HS-5 (cell line): ENCODE data around the gene GFOD1.

Experiments
- DNase-seq: peaks from one replicate; pipeline ENCODE4 v3.0.0-alpha.2; 2012; ENCODE audit warnings: low read depth

Gene GFOD1

GRCh38 chr6:13485923-13486562, 1.4 kb downstream of the GFOD1 start:
- no peak for DNase-seq

GRCh38 chr6:13485303-13485702, 2.1 kb downstream of the GFOD1 start:
- DNase-seq = no peak

- DNase-seq = no peak
Measured at GRCh38 chr6:13484827-13485226, 2.6 kb downstream of the GFOD1 start.

- DNase-seq = no peak
Measured at GRCh38 chr6:13484138-13484708, 3.2 kb downstream of the GFOD1 start.

- DNase-seq = no peak
Measured at GRCh38 chr6:13480631-13481501, 6.5 kb downstream of the GFOD1 start.

GRCh38 chr6:13479971-13480434, 7.4 kb downstream of the GFOD1 start:
- DNase-seq = no peak

GRCh38 chr6:13479206-13479800, 8.1 kb downstream of the GFOD1 start:
- no peak for DNase-seq

- no peak for DNase-seq
Measured at GRCh38 chr6:13478525-13478966, 8.9 kb downstream of the GFOD1 start.

GRCh38 chr6:13474787-13475186, 12.6 kb downstream of the GFOD1 start:
- no peak for DNase-seq

- no peak for DNase-seq
Measured at GRCh38 chr6:13474360-13474759, 13.0 kb downstream of the GFOD1 start.

- DNase-seq = no peak
Measured at GRCh38 chr6:13473768-13474165, 13.6 kb downstream of the GFOD1 start.

- DNase-seq = no peak
Measured at GRCh38 chr6:13472976-13473767, 14.2 kb downstream of the GFOD1 start.

- DNase-seq = no peak
Measured at GRCh38 chr6:13472099-13472498, 15.3 kb downstream of the GFOD1 start.

GRCh38 chr6:13471184-13471583, 16.2 kb downstream of the GFOD1 start:
- no peak for DNase-seq

GRCh38 chr6:13470238-13471140, 16.9 kb downstream of the GFOD1 start:
- DNase-seq = no peak

- DNase-seq = no peak
Measured at GRCh38 chr6:13469693-13470092, 17.7 kb downstream of the GFOD1 start.

GRCh38 chr6:13468839-13469238, 18.6 kb downstream of the GFOD1 start:
- DNase-seq = no peak

GRCh38 chr6:13467216-13467600, 20.2 kb downstream of the GFOD1 start:
- no peak for DNase-seq

- DNase-seq = no peak
Measured at GRCh38 chr6:13466304-13467215, 20.8 kb downstream of the GFOD1 start.

- no peak for DNase-seq
Measured at GRCh38 chr6:13465734-13466133, 21.7 kb downstream of the GFOD1 start.
